Measurements from ENCODE around the gene PCDH9.
"Not testable (repeated sequence)": the region's sequence is repeated elsewhere in the genome, so short reads cannot be mapped to it uniquely, and the experiment has no call there.

PCDH9 gene

DNA sequence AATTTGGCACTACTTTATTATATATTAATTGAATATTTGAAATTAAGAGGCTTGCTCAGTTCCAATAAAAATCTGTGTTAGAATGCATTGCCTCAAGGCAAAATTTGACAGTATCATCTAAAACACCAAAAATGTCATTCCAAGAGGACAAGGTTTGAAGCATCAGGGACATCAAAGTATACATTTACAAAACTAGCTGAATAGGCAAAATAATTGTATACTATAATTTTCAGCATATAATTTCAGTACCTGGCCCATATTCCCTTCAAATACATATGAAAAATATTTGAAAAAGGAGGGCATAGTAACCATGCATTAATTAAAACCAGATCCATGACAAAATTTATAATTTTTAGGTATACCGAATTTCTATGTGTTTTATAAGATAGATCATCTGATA is 963.8 kb downstream of the PCDH9 start:
- Mint-ChIP-seq H3K36me3 (ENCODE audit: low read depth) (no peaks in the 10 kb centered on the region), H3K9me3 (no peaks in the 10 kb centered on the region), H3K4me3 (no peak overlapping the region), H3K27ac (no peak overlapping the region), H3K27me3 (ENCODE audit: low read depth) (no peaks in the 10 kb centered on the region), H3K4me1 (ENCODE audit: low read depth) (no peaks in the 10 kb centered on the region)

DNA sequence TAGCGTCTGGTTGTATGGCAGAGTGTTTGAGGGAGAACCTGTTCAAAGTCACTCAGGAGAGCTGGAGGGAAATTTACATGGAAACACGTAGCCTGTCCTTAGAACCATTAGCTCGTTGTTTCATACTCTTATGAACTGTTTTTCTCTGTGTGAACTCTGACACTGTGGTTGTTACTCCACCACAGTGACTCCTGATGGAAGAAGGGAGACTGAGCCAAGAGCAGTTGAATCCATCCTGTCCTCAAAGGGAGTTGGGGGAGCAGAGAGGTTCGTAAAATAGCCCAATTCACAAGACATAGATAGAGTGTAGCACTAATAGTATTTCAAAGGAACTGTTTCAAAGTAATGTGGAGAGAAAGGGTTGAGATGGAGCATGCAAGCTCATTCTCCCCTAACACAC is 964.8 kb downstream of the PCDH9 start:
- Mint-ChIP-seq H3K27me3 (ENCODE audit: low read depth) (no peaks in the 10 kb centered on the region), H3K27ac (no peak overlapping the region)

DNA sequence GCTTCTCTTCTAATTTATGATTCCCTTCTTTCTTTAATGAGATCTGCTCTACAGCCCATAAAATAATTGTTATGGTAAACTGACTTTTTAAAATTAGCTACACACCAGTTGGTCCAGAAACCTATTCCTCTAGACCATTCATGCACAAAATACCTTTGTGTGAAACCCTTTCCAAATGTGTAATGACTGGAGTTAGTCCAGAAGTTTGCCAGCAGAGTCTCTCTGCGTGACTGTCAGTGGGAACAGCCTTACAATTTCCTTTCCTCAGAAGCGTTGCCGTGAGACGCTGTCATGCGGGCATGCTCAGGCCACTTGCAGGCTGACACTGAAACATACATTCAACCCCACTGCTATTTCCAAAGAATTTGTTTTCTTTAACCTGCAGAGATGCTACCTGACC is 965.2 kb downstream of the PCDH9 start:
- H3K4me3 Mint-ChIP-seq = no peak overlapping the region
- no peaks in the 10 kb centered on the region for H3K36me3 Mint-ChIP-seq (ENCODE audit: low read depth)
- no peaks in the 10 kb centered on the region for H3K4me1 Mint-ChIP-seq (ENCODE audit: low read depth)
- H3K9me3 Mint-ChIP-seq = no peaks in the 10 kb centered on the region
- H3K27me3 Mint-ChIP-seq (ENCODE audit: low read depth) = no peaks in the 10 kb centered on the region
- no peak overlapping the region for H3K27ac Mint-ChIP-seq

More for the DNA sequence above, 964.8 kb downstream of the PCDH9 start:
- Mint-ChIP-seq H3K9me3 (no peaks in the 10 kb centered on the region), H3K4me3 (no peak overlapping the region), H3K4me1 (ENCODE audit: low read depth) (no peaks in the 10 kb centered on the region), H3K36me3 (ENCODE audit: low read depth) (no peaks in the 10 kb centered on the region)

DNA sequence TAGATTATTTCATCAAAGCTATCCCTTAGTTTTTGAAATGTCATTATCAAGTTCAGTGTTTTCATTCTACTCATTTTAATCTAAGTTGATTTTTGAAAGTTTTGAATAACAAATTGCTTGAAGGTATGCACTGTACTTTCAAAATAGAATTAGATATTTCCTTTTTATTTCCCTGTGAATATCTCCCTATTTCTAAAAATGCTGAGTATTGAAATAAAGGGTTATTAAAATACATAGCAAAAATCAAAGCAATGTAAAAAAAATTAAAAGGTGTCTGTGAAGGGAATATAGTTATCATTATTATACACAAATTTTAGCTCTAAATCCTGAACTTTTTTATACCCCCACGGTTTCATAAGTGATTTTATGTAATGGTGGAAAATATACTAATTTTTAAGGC is 967.8 kb downstream of the PCDH9 start:
- H3K9me3 Mint-ChIP-seq = peaks cover 5% of the 10 kb centered on the region
- H3K36me3 Mint-ChIP-seq (ENCODE audit: low read depth) = no peaks in the 10 kb centered on the region

DNA sequence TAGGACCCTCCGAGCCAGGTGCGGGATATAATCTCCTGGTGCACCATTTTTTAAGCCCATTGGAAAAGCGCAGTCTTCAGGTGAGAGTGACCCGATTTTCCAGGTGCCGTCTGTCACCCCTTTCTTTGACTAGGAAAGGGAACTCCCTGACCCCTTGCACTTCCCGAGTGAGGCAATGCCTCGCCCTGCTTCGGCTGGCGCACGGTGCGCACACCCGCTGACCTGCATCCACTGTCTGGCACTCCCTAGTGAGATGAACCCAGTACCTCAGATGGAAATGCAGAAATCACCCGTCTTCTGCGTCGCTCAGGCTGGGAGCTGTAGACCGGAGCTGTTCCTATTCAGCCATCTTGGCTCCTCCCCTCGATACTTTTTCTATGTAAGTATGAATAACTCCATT is 970.7 kb downstream of the PCDH9 start:
- H3K9me3 Mint-ChIP-seq; H3K36me3 Mint-ChIP-seq (ENCODE audit: low read depth); H3K4me1 Mint-ChIP-seq (ENCODE audit: low read depth); H3K4me3 Mint-ChIP-seq; H3K27me3 Mint-ChIP-seq (ENCODE audit: low read depth); H3K27ac Mint-ChIP-seq: not testable (repeated sequence)

More for the DNA sequence above, 967.8 kb downstream of the PCDH9 start:
- no peaks in the 10 kb centered on the region for H3K27me3 Mint-ChIP-seq (ENCODE audit: low read depth)
- no peak overlapping the region for H3K27ac Mint-ChIP-seq
- H3K4me1 Mint-ChIP-seq (ENCODE audit: low read depth) = no peaks in the 10 kb centered on the region
- H3K4me3 Mint-ChIP-seq = no peak overlapping the region
